GM18519 (cell line): ENCODE measurements around the gene SMARCD1.

Source experiments
- ATAC-seq: cut with Tn5 transposase; IDR thresholded peaks from one replicate; pipeline ENCODE4 v1.9.1; 2021; ENCODE audit warnings: mild to moderate bottlenecking, moderate library complexity; ENCODE audit not compliant: unreplicated experiment, low FRiP score

SMARCD1 gene

GRCh38 chr12:50056639-50056976 lies 28.5 kb upstream of the SMARCD1 start:
- no peak for ATAC-seq

DNA sequence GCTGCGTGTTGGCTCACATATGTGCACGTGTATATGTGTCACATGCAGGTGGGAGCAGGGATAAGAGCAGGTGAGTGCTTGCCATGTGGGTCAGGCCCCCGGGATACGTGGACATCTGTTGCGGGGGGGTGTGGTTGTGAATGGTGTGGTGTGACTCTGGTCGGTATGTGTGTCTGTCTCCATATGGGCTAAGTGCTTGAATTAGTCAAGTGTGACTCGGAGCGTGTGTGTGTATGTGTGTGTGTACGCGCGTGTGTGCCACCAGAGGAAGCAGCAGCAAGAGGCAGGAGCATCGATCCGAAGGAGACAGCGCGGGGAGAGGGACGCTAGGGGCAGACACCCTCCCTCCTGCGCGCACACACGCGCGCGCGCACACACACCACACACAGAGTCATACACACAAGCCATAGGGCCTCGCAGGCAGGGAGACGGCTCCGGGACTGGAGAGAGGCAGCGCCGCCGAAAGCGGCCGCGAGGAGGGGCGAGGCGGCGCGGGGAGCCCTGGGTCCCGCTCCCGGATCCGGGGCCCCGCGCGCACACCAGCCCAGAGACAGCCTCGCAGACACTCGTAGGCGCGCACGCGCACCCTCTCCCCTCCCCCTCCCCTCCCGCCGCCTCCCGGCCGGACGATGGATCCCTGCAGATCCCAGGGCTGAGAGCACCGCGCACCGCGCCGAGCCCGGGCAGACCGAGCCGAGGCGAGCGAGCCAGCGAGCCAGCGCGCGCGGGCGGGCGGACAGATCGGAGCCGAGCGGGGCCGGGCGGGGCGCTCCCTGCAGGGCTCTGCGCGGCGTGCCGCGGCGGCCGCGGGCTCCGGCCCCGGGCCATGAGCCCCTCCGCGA lies 27.9 kb upstream of the SMARCD1 start, which contains the start of gene ASIC1:
Gene ASIC1 (plus strand): TSS at position 597 of the 842 bp plus-strand sequence. CDS start 1,171 bp downstream, outside the sequence.
- no peak for ATAC-seq

DNA sequence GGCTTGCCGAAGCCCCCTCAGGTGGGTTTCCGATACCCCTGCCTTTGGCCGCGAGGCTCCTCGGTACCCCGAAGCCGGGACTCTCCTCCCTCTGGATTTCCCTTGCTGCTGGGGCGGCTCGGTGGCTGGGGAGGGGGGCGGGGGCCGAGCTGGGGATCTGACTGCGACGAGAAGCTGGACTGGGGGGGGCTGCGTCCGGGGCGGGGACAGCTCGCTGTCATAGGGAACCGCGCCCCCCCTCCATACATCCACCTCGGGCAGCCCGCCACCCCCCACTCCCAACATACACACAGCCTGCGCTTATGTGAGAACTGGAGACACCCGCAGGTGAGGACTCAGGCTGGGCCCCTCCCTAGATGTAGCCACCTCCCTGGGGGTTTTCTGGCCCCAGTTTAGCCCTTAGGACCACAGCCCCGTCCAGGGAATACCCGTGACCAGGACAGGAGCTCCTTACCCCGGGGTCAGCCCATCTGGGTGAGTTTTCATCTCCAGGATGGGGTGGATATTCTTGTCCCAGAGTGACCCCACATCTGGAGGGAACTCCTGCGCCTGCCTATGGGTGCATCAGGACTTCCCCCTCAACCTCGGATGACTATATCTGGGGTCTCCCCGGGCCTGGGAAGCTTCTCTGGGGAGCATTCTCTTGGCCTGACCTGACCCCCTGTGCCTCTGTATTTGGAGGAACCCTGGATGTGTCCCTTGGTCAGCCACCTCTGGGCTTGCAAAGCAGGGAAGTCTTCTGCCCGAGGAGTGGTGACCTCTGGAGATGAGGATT lies 27.1 kb upstream of the SMARCD1 start:
- ATAC-seq: no peak

GRCh38 chr12:50058743-50059312 lies 26.3 kb upstream of the SMARCD1 start:
- no peak for ATAC-seq

GRCh38 chr12:50059440-50060119 lies 25.6 kb upstream of the SMARCD1 start:
- no peak for ATAC-seq

GRCh38 chr12:50060120-50060468 lies 25.0 kb upstream of the SMARCD1 start:
- no peak for ATAC-seq

DNA sequence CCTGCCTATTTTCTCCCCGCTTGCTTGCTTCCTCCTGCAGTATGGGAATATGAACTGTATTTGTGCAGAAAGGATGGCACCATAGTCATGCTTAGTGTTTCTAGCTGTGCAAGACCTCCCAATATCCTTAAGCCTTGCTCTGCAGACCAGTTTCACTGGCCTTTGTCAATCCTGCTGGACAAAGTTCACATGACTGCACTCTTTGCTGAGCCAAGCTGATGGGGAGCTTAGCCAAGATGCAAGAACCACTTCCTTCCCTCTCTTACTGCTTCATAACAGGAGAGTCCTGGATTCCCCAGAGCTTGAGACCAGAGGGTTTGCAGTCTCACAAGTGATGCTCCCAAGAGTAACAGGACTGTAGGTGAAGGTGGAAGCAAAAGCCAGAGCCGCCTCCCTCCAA lies 24.0 kb upstream of the SMARCD1 start:
- no peak for ATAC-seq

DNA sequence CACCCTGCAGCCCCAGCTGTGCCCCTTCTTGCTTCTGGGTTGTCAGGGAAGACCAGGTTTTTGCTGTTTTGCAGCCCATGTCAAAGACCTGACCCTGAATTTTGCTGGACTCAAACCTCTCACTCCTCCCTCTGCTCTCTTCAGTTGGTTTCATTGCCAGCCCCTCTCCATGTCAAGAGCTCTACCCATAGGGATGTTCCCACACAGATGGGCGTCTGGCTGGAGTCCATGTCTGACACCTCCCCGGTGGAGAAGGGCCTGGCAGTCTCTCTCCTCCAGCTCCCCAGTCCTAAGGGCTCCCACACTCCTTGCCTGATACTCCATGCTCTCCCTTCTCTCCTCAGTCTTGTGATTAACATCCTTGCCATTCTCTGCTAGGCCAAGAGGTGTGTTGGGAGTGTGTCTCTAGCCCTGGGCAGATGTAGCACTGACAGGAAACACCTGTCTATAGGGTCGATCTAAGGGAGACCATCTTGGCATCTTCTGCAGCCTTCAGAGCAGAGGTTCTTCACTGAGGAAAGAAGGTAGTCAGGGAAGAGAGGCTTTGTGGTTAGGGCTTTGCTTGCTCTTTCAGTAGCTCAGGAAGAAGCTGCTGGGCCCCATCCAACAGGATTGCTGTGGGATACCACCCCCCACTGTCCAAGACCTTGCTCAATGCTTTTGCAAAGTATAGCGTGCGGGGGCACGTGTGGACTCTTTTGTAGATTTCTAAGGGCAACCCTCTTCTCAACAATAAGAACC lies 23.0 kb upstream of the SMARCD1 start:
- no peak for ATAC-seq

DNA sequence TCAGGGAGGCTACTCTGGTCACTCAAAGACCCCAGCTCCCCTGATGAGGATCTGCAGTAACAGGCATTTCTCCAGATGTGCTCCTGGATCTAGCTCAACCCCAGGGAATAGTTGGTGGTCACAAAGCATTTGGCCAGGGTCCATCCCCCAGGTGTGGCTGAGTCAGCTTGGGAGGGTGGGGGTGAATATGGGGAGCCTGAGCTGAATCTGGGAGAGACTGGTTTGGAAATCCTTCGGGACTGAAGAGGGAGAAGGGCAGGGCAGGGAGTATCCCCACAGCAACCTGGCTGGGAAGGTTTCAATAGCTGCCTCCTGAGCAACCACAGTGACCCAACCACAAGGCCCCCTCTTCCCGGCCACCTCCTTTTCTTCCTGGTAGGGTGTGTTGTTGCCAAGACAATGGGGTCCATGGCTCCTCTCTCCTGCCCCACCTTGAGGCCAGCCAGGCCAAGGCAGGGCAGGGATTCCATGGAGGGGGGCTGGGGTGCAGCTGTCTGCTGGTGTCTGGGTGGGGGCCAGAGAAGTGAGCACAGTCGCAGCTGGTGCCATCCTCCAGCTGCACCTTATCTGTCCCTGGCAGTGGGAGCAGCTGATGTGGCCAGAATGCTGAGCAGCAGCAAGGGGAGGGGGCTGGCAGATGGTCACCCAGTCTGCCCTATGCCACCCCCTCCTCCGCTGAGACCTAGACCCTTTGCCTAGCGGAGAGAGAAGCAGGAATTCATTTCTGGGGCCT lies 22.2 kb upstream of the SMARCD1 start:
- no peak for ATAC-seq

DNA sequence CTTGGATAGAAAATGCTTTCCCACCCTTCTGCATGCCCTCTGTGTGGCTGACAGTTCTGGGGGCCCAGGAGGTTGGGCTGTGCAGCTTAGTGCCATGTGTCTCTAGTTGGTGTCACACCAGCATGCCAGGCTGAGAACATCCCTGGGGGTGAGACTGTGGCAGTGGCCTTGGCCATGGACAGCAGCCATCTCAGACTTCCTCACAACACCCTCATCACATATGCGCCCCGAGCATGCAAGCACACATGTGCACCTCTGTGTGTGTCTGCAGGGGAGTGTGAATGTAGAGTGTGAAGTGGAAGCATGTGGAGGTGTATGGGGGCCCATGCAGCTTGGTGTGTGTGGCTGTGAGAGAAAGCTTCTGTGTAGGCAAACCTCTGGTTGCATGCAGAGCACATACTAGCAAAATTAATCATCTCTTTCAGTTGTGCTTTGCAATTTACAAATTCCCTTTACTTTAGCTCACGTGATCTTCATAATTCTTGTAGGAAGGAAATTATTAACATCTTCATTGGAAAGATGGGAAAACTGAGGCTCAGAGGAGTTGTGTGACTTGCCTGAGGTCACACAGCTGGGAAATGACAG lies 19.3 kb upstream of the SMARCD1 start:
- no peak for ATAC-seq

DNA sequence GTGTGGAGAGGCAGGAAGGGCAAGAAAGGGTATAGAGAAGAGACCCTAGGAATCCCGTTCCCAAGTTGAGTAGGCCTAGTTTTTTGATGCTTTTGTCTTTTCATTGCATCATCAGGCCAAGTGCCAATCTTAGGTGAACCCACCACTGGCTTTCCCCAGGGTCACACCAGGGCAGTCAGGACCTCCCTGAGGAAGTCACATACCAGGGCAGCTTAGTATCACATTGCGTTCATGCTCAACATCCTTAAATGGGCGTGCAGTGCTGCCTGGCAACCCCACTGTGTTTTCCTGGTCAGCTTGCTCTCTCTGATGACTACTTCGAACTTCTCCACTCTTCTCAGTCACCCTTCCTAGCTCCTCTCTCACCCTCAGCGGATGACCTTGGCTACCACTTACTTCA lies 18.7 kb upstream of the SMARCD1 start:
- no peak for ATAC-seq

GRCh38 chr12:50069069-50069468 lies 16.1 kb upstream of the SMARCD1 start:
- ATAC-seq: no peak

DNA sequence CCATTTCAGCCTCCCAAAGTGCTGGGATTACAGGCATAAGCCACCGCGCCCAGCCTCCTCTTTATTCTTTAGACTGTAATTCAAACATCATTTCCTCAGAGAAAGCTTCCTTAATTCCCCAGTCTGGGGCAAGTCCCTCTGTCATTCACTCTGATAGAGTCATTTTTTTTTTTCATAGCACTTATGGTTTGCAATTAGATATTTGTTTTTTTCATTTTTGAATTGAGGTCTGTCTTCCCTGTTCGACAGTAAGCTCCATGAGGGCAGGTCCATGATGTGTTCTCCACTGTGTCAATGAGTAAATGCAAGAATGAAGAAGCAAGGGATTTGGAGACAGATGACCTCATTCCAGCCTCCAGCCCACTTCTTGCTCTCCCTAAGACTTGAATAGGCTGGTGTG lies 15.6 kb upstream of the SMARCD1 start:
- ATAC-seq: no peak

- no peak for ATAC-seq
These were observed 14.7 kb upstream of the SMARCD1 start for GRCh38 chr12:50070314-50071060.

- no peak for ATAC-seq
These were observed 12.8 kb upstream of the SMARCD1 start for GRCh38 chr12:50072198-50072907.

DNA sequence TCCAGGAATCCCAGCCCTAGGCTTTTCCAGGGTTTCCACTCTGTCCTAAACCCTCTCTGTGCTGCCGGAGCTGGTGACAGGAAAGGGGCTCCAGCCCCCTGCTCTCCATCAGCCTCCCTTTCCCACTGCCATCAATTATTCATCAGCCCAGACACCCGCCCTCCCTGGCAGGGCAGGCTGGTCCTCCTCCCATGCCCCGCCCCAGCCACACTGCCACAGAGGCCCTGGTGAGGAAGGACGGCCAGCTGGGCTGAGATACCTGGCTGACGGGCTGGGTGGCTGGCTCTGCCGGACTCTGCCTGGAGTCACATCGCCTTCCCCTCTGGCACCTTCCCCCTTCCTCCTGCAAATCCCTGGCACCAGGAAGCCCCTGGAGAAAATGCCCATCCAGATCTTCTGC lies 11.9 kb upstream of the SMARCD1 start:
- no peak for ATAC-seq

DNA sequence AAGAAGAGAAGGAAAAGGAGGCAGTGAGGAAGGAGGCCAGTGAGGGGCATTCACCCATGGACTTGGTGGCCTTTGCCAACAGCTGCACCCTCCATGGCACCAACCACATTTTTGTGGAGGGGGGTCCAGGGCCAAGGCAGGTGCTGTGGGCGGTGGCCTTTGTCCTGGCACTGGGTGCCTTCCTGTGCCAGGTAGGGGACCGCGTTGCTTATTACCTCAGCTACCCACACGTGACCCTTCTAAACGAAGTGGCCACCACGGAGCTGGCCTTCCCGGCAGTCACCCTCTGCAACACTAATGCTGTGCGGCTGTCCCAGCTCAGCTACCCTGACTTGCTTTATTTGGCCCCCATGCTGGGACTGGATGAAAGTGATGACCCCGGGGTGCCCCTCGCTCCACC lies 11.4 kb upstream of the SMARCD1 start:
- no peak for ATAC-seq
